HG03064 (cell line): ENCODE results near the gene FSTL4.

Experiments
- ATAC-seq: cut with Tn5 transposase; IDR thresholded peaks from one replicate; pipeline ENCODE4 v1.9.1; 2021; ENCODE audit warnings: low read depth; ENCODE audit not compliant: unreplicated experiment

The FSTL4 gene

GRCh38 chr5:133372293-133372937, 239.9 kb downstream of the FSTL4 start:
- ATAC-seq, result no peak

- ATAC-seq, result no peak
These were observed 240.8 kb downstream of the FSTL4 start for GRCh38 chr5:133371371-133372155.

- no peak for ATAC-seq
These were observed 241.4 kb downstream of the FSTL4 start for GRCh38 chr5:133370904-133371303.

- ATAC-seq, result no peak
These were observed 242.1 kb downstream of the FSTL4 start for GRCh38 chr5:133370036-133370831.

- no peak for ATAC-seq
These were observed 243.2 kb downstream of the FSTL4 start for GRCh38 chr5:133368916-133369783.

- ATAC-seq, result no peak
These were observed 244.4 kb downstream of the FSTL4 start for GRCh38 chr5:133367984-133368383.

- no peak for ATAC-seq
These were observed 245.1 kb downstream of the FSTL4 start for GRCh38 chr5:133367071-133367786.

GRCh38 chr5:133366438-133366837, 245.9 kb downstream of the FSTL4 start:
- ATAC-seq, result no peak

GRCh38 chr5:133365738-133366137, 246.6 kb downstream of the FSTL4 start:
- no peak for ATAC-seq

GRCh38 chr5:133364936-133365707, 247.2 kb downstream of the FSTL4 start:
- no peak for ATAC-seq

- no peak for ATAC-seq
These were observed 248.3 kb downstream of the FSTL4 start for GRCh38 chr5:133363807-133364587.

- ATAC-seq, result no peak
These were observed 249.9 kb downstream of the FSTL4 start for GRCh38 chr5:133362438-133362837.

GRCh38 chr5:133361922-133362321, 250.4 kb downstream of the FSTL4 start:
- ATAC-seq, result no peak

- no peak for ATAC-seq
These were observed 251.5 kb downstream of the FSTL4 start for GRCh38 chr5:133360693-133361472.

- no peak for ATAC-seq
These were observed 252.5 kb downstream of the FSTL4 start for GRCh38 chr5:133359861-133360260.

GRCh38 chr5:133358271-133358670, 254.1 kb downstream of the FSTL4 start:
- no peak for ATAC-seq

- ATAC-seq, result no peak
These were observed 254.6 kb downstream of the FSTL4 start for GRCh38 chr5:133357758-133358157.
